GM19035 (cell line): Measurements from ENCODE around the gene UBR1.
"Not testable (repeated sequence)": the region's sequence is repeated elsewhere in the genome, so short reads cannot be mapped to it uniquely, and the experiment has no call there.

Experiments
- ATAC-seq: cut with Tn5 transposase; IDR thresholded peaks from one replicate; pipeline ENCODE4 v1.9.1; 2021; ENCODE audit not compliant: unreplicated experiment

The UBR1 gene

GRCh38 chr15:42984493-42985034 lies 121.3 kb downstream of the UBR1 start:
- no peak for ATAC-seq

- not testable (repeated sequence) for ATAC-seq
Observed at GRCh38 chr15:42979113-42979512, 126.7 kb downstream of the UBR1 start.

- ATAC-seq = no peak
Observed at GRCh38 chr15:42974202-42974862, 131.5 kb downstream of the UBR1 start.

GRCh38 chr15:42973114-42973513 lies 132.7 kb downstream of the UBR1 start:
- no peak for ATAC-seq

GRCh38 chr15:42971830-42972229 lies 134.0 kb downstream of the UBR1 start:
- ATAC-seq = no peak

GRCh38 chr15:42964476-42964875 lies 141.4 kb downstream of the UBR1 start:
- no peak for ATAC-seq

- ATAC-seq = no peak
Observed at GRCh38 chr15:42955518-42955917, 150.3 kb downstream of the UBR1 start.

GRCh38 chr15:42954291-42954690 lies 151.5 kb downstream of the UBR1 start:
- ATAC-seq = no peak

- ATAC-seq = not testable (repeated sequence)
Observed at GRCh38 chr15:42948898-42949297, 156.9 kb downstream of the UBR1 start.

- ATAC-seq = no peak
Observed at GRCh38 chr15:42940527-42940926, 165.3 kb downstream of the UBR1 start.

- ATAC-seq = no peak
Observed at GRCh38 chr15:42939841-42940240, 166.0 kb downstream of the UBR1 start.

- no peak for ATAC-seq
Observed at GRCh38 chr15:42937143-42937542, 168.7 kb downstream of the UBR1 start.

GRCh38 chr15:42933886-42934667 lies 171.8 kb downstream of the UBR1 start:
- no peak for ATAC-seq

- ATAC-seq = no peak
Observed at GRCh38 chr15:42932833-42933515, 172.9 kb downstream of the UBR1 start.

GRCh38 chr15:42931702-42932486 lies 173.9 kb downstream of the UBR1 start:
- no peak for ATAC-seq

GRCh38 chr15:42929306-42929848 lies 176.5 kb downstream of the UBR1 start:
- ATAC-seq = no peak

- ATAC-seq = no peak
Observed at GRCh38 chr15:42921342-42921731, 184.5 kb downstream of the UBR1 start.

GRCh38 chr15:42920519-42921341 lies 185.1 kb downstream of the UBR1 start, which contains the start of gene TTBK2:
TTBK2 (minus strand) TSS chr15:42920778; CDS start chr15:42878617, 42,161 bp downstream.
- peak; percentile 94 for ATAC-seq

GRCh38 chr15:42919799-42920518 lies 185.9 kb downstream of the UBR1 start:
- peak; percentile 34 for ATAC-seq
